CD4-positive, alpha-beta T cell (primary cell): ENCODE results near the gene RACK1. TPM values are rescaled to one million over a fixed set of nuclear protein-coding genes. Genes with fewer than 3 reads are reported as not detected.

Source experiments
- ATAC-seq: fragments of 200-7000 bp; cut with Tn5 transposase; one replicate; pipeline ENCODE4 v1.10.0; 2022; ENCODE audit warnings: mild to moderate bottlenecking; ENCODE audit not compliant: poor library complexity
- CTCF ChIA-PET: fragments of 350-600 bp; sonication (Branson Sonifier 250); formaldehyde crosslinking; loops from one replicate; lab custom pipeline; 2021; ENCODE audit warnings: antibody characterized with exemption, inconsistent platforms; lab: Charles Lee
- POLR2A ChIA-PET: fragments of 350-600 bp; sonication (Branson Sonifier 250); formaldehyde crosslinking; loops from one replicate; lab custom pipeline; 2021; ENCODE audit warnings: antibody characterized with exemption, inconsistent platforms; lab: Charles Lee
- DNase-seq, 14 experiments: peaks; one replicate each; pipeline ENCODE4 v3.0.0-alpha.2; 2013 to 2020; ENCODE audit warnings: mixed read lengths in 2 of 14
- H3K27ac ChIP-seq, 2 donors: one replicate each; pipeline versions ENCODE4 v1.5.1 to v1.7.0; 2013; ENCODE audit warnings: low read length in 2 of 2, low read depth in 1 of 2, mild to moderate bottlenecking in 1 of 2
- H3K27me3 ChIP-seq, 2 experiments: 1 replicate in 1 of 2; 2 replicates in 1 of 2; pipeline versions ENCODE4 v1.6.1 to v1.7.0; 2013; ENCODE audit warnings: low read length in 2 of 2, control low read depth in 1 of 2, mild to moderate bottlenecking in 1 of 2, moderate library complexity in 1 of 2; ENCODE audit not compliant: insufficient read depth in 2 of 2, control insufficient read depth in 1 of 2
- H3K36me3 ChIP-seq: one replicate; pipeline ENCODE4 v1.6.1; 2013; ENCODE audit warnings: low read length, control low read depth; ENCODE audit not compliant: insufficient read depth
- H3K4me1 ChIP-seq: one replicate; pipeline ENCODE4 v1.6.1; 2013; ENCODE audit warnings: low read length, control low read depth; ENCODE audit not compliant: insufficient read depth
- H3K4me3 ChIP-seq: one replicate; pipeline ENCODE4 v1.5.1; 2013; ENCODE audit warnings: mild to moderate bottlenecking, low read length, moderate library complexity
- H3K9me3 ChIP-seq, 2 experiments: 1 replicate in 1 of 2; 2 replicates in 1 of 2; pipeline versions ENCODE4 v1.6.1 to v1.7.0; 2013; ENCODE audit warnings: low read length in 2 of 2, mild to moderate bottlenecking in 2 of 2, control low read depth in 1 of 2, moderate library complexity in 1 of 2; ENCODE audit not compliant: control insufficient read depth in 1 of 2, insufficient read depth in 1 of 2
- H3K27ac Mint-ChIP-seq: one replicate; pipeline ENCODE4 v1.8.0; 2020; ENCODE audit warnings: mixed read lengths
- H3K27me3 Mint-ChIP-seq: one replicate; pipeline ENCODE4 v1.8.0; 2021; ENCODE audit warnings: mixed read lengths
- H3K36me3 Mint-ChIP-seq: one replicate; pipeline ENCODE4 v1.8.0; 2021; ENCODE audit warnings: low read depth, mixed read lengths
- H3K4me1 Mint-ChIP-seq: one replicate; pipeline ENCODE4 v1.8.0; 2021; ENCODE audit warnings: low read depth, mixed read lengths
- H3K4me3 Mint-ChIP-seq: one replicate; pipeline ENCODE4 v1.8.0; 2020; ENCODE audit warnings: mild to moderate bottlenecking, mixed read lengths
- H3K9me3 Mint-ChIP-seq: one replicate; pipeline ENCODE4 v1.8.0; 2020; ENCODE audit warnings: mixed read lengths
- CTCF ChIP-seq: fragments of 200-600 bp; IDR thresholded peaks from one replicate; pipeline ENCODE4 v1.8.0; 2022; ENCODE audit warnings: antibody characterized with exemption, mild to moderate bottlenecking
- intact Hi-C, 2 experiments: fragments of 100-400 bp; cut with DNase I in 1 of 2; cut with micrococcal nuclease in 1 of 2; formaldehyde crosslinking; loops; one replicate each; pipeline versions ENCODE4 v1.15.1 to v1.9.0; 2023 to 2025; cut with DNase I, micrococcal nuclease
- total RNA-seq, 174 experiments: library from RNA in 2 of 174; stranded (reverse) in 2 of 174; gene quantifications; one replicate each; pipeline ENCODE4 v1.2.3 and lab custom pipeline; 2021 to 2026

The RACK1 gene
- total RNA-seq, 2 experiments from 2014 or later, result 2,499 to 2,682 TPM

GRCh38 chr5:181243018-181243563 is 615 bp downstream of the RACK1 start:
- POLR2A ChIA-PET, result interaction anchor here (0.7 to 14.5 kb wide), 11 partner anchors 9 to 53 kb away, joined by 3 to 244 read pairs (median 5); partner anchors contain the start of genes TRIM41 and TRIM52
- Mint-ChIP-seq H3K27ac (peak overlapping the region; percentile 96), H3K27me3 (no peaks in the 10 kb centered on the region), H3K9me3 (no peaks in the 10 kb centered on the region), H3K4me3 (peak overlapping the region; percentile 95), H3K36me3 (peaks cover 63% of the 10 kb centered on the region), H3K4me1 (peaks cover 74% of the 10 kb centered on the region)
- H3K4me1 ChIP-seq, result peaks cover 81% of the 10 kb centered on the region
- CTCF ChIA-PET, result interaction anchor here (0.6 kb wide), 1 partner anchor 14 kb away, joined by 3 read pairs; no protein-coding TSS in a partner anchor
- H3K4me3 ChIP-seq, result peak overlapping the region; percentile 94
- TF ChIP-seq CTCF, result no peak
- H3K27me3 ChIP-seq, result no peaks in the 10 kb centered on the region
- H3K36me3 ChIP-seq, result peaks cover 51% of the 10 kb centered on the region
- H3K27ac ChIP-seq, result peak overlapping the region; percentile 81 to 90
- no peaks in the 10 kb centered on the region for H3K9me3 ChIP-seq
- DNase-seq, result peak in 3 of 14 experiments; percentile 27 to 48 (median 38)
- intact Hi-C loops, result loop anchor here (1.0 to 10.0 kb wide), 6 partner anchors 17 to 1618 kb away; partner anchors contain the start of genes HNRNPH1 (in 1 of the 2), MGAT1 (in 1 of the 2), TRIM7 (in 1 of the 2) and ZFP62 (in 1 of the 2)
- peak; percentile 22 for ATAC-seq

GRCh38 chr5:181242031-181242451 is 1.7 kb downstream of the RACK1 start:
- Mint-ChIP-seq H3K27ac (peak overlapping the region; percentile 96), H3K9me3 (no peaks in the 10 kb centered on the region), H3K4me3 (peak overlapping the region; percentile 95), H3K27me3 (no peaks in the 10 kb centered on the region), H3K36me3 (peaks cover 71% of the 10 kb centered on the region), H3K4me1 (peaks cover 68% of the 10 kb centered on the region)
- DNase-seq (no peak), ATAC-seq (no peak)
- no peak for TF ChIP-seq CTCF
- Histone ChIP-seq H3K4me3 (peak overlapping the region; percentile 94), H3K4me1 (peaks cover 71% of the 10 kb centered on the region), H3K36me3 (peaks cover 61% of the 10 kb centered on the region), H3K27me3 (no peaks in the 10 kb centered on the region), H3K9me3 (no peaks in the 10 kb centered on the region), H3K27ac (peak overlapping the region; percentile 81 to 90)
- ChIA-PET CTCF (interaction anchor here (1.7 to 2.3 kb wide), 2 partner anchors 18 to 58 kb away, joined by 3 to 6 read pairs; no protein-coding TSS in a partner anchor), POLR2A (interaction anchor here (1.3 to 14.5 kb wide), 7 partner anchors 8 to 50 kb away, joined by 3 to 244 read pairs (median 9); partner anchors contain the start of genes TRIM41 and TRIM52)
- intact Hi-C loops, result loop anchor here (1.0 to 10.0 kb wide), 5 partner anchors 18 to 1617 kb away; partner anchors contain the start of genes HNRNPH1 (in 1 of the 2), MGAT1 (in 1 of the 2), TRIM7 (in 1 of the 2) and ZFP62 (in 1 of the 2)

- ATAC-seq, result peak; percentile 13
- no peaks in the 10 kb centered on the region for H3K9me3 ChIP-seq
- H3K27me3 ChIP-seq, result no peaks in the 10 kb centered on the region
- Mint-ChIP-seq H3K9me3 (no peaks in the 10 kb centered on the region), H3K27ac (peak overlapping the region; percentile 96), H3K36me3 (peaks cover 77% of the 10 kb centered on the region), H3K27me3 (no peaks in the 10 kb centered on the region), H3K4me3 (peak overlapping the region; percentile 95), H3K4me1 (peaks cover 66% of the 10 kb centered on the region)
- peak in 5 of 14 experiments; percentile 17 to 74 (median 43) for DNase-seq
- ChIA-PET POLR2A (interaction anchor here (0.7 to 14.5 kb wide), 7 partner anchors 10 to 50 kb away, joined by 3 to 244 read pairs (median 9); partner anchors contain the start of genes TRIM41 and TRIM52), CTCF (interaction anchor here (0.8 to 2.3 kb wide), 3 partner anchors 8 to 57 kb away, joined by 3 to 6 read pairs (median 3); no protein-coding TSS in a partner anchor)
- H3K4me1 ChIP-seq, result peaks cover 65% of the 10 kb centered on the region
- peaks cover 67% of the 10 kb centered on the region for H3K36me3 ChIP-seq
- no peak for TF ChIP-seq CTCF
- peak overlapping the region; percentile 94 for H3K4me3 ChIP-seq
- intact Hi-C loops, result loop anchor here (5.0 to 10.0 kb wide), 4 partner anchors 34 to 1617 kb away; partner anchors contain the start of genes HNRNPH1 (in 1 of the 2), MGAT1 (in 1 of the 2), TRIM7 (in 1 of the 2) and ZFP62 (in 1 of the 2)
- peak overlapping the region; percentile 81 to 90 for H3K27ac ChIP-seq
Measured at GRCh38 chr5:181241393-181241975, 2.2 kb downstream of the RACK1 start.
